GM19467 (cell line): ENCODE measurements around the gene TCP11.

Source experiments
- ATAC-seq: cut with Tn5 transposase; IDR thresholded peaks from one replicate; pipeline ENCODE4 v1.9.1; 2021; ENCODE audit warnings: mild to moderate bottlenecking, moderate library complexity; ENCODE audit not compliant: unreplicated experiment

Gene TCP11

DNA sequence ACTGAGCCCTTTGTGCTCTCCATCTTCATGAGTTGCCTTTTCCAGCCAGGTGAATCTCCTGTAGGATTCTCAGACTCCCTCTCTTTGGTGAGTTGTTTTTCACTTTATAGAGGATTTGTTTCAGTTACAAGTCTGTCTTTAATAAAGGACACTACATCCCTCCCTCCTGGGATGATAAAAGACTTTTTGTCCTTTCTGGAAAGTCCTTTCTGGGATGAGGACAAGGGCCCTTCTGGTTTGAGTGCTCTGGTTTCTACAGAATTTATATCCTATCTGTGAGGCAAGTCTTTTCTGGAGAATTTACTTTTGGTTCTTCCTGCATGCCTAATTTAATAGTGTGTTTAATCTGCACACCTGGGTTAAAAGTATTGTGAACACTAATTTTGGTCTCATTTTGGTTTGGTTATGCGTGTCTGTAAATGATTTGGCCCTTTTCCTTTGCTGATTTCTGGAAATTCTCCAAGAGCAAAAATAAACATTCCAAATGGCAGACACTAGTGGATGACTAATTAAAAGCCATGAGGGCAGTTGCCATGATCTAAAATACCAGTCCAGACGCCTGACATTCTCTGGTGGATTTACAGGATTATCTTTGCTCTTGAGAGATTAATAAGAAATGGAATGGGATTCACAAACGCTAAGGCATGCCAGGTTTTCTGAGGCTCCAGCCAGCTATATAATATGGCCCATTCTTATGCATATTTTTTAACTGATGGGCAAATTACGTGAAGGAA, 44.8 kb downstream of the TCP11 start:
- no peak for ATAC-seq

DNA sequence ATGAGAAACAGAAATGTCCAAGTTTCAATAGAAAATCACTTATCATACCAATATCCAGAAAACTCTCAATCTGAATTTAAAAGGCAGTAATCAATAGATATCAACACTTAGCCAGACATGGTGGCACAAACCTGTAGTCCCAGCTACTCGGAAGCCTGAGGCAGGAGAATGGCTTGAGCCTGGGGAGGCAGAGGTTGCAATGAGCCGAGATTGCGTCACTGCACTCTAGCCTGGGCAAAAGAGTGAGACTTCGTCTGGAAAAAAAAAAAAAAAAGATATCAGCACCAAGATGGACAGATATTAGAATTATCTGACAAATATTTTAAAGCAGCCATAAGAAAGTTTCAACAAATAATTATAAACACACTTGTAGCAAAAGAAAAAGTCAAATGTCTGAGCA, 47.0 kb downstream of the TCP11 start:
- ATAC-seq = no peak

DNA sequence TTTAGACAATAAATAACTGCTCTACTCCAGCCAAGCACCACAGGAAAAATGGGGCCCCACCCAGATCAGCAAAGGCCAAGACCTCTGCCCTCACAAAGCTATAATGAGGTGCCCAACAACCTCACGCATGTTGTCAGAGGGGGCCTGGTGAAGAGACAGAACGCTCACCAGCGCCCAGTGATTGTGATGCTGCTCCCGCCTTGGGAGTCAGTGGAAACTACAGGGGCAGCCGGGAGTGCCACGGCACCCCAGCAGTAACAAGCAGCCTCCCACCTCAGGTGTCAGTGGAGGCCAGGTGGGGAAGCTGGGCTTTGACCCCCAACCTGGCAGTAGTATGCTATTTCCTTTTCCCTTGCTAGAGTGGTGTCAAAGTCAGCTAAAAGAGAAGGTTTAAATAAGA, 47.4 kb downstream of the TCP11 start:
- ATAC-seq = no peak

DNA sequence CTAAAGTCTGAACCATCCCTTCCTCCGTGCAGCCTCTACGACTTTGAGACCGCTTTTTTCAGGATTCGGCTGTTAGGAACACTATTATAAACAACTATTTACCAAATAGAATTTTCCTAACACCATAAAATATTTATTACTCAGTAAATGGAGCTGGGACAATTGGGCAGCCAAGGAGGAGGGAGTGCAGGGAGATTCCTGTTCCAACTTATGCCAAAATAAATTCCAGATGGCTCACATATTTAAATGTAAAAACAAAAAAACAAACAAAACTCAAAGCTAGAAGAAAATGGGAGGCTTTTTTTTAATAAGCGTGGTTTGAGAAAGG, 48.1 kb downstream of the TCP11 start:
- ATAC-seq = no peak

DNA sequence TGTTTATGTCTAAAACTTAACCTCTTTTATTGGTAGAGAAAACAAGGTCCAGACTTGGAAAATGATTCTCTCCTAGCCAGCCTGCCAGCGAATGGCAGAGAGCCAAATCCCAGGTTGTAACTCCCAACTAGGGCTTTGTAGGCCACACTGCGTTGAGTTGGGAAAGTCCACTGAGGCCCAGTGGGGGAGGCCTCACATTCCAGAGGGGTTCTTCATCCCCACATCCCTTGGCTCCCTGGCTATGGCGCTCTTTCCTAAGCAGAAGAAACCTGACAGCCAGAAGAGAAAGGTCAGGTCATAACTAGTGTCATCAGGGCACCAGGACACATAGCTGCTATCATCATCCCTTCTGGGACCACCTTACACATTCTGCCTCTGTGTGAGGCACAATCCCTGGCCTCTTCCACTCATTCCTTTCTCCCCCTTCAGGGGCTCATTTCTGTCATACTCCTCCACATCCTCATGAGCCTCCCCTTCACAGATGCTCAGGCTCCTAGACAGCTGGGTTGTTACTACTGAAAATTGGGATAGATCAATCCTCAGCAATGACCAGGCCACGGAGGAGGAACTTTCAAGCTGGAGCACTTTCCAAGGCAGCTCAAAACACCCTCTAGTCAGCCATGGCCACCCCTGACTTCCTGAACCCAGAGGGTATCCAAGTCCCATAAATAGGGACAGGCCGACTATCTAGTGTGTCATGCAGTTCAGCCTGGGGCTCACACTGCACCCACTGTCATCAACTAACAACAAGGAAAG, 48.6 kb downstream of the TCP11 start:
- ATAC-seq = no peak

DNA sequence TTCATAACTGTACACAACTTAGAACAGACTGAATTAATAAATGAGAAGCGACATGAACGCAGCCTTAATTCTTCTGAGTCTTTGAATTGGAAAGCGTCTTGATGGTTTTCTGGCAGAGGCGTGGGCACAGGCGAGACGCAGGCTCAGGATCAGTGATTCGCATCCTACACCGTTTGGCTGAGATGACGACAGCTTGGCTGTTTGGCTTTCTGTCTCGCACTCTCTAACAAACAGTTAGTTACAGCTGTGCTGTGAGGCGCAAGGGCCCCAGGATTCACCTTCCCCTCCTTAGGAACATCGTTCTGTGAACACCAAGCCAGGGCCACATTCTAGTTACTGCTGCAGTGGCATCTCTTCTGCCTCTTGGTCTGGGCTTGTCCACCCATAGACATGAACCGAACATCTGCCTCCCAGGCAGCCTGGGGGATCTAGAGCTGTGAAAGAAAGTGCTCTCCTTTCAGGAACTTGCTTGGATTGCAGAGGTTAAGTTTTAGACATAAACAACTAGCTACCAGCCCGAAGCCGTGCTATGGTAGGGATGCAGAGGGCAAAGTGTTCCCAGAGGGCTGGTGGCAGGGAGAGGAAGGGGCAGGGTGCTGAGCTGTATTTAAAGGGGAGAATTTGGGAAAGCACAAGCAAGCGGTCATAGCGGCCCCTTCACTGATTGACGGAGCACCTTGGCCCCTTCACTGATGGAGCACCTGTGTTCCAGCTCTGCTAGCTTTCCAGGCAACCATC, 49.6 kb downstream of the TCP11 start:
- ATAC-seq = no peak

DNA sequence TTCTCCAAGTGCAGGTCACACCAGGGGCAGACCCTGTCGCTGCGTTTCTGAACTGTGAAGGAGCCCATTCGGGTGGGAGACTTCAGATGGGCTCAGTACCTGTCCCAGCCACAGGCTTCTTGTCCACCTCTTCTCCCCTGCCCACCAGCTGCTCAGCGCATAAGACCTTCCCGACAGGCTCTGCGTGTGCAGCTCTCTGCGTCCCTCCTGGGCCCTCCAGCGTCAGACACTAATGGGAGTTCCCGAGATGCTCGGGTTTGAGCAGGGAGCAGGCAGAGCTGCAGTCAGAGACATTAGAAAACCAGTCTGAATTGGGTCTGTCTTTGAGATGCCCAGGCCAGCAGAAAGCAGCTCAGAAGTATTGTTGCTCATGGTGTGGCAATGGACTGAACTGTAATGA, 50.4 kb downstream of the TCP11 start:
- ATAC-seq = no peak

DNA sequence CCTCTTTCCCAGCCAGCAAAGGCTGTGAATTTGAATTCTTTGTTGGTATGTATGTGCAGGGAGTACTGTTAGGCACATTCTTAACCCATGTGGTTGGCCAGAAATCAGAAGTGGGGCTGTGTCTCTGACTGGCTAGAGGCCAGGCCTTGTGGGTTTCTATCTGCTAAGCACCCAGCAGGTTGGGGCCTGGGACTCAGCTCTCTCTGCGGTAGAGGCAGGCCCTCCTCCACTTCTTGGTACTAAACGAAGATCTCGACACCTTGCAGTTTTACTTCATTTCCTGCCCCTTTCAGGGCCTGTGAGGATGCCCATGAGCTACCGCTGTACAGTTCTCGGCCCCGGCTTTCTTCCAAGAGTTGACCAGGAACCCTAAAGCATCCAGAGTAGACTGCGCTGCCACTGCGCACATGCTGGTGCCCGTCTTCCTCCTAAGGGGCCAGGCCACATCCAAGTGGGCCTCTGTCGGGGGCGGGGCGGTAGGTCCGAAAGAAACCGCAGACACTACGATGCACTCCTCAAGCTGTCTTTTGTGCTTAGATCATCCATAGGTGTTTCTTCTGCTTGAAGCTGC, 51.1 kb downstream of the TCP11 start:
- no peak for ATAC-seq

DNA sequence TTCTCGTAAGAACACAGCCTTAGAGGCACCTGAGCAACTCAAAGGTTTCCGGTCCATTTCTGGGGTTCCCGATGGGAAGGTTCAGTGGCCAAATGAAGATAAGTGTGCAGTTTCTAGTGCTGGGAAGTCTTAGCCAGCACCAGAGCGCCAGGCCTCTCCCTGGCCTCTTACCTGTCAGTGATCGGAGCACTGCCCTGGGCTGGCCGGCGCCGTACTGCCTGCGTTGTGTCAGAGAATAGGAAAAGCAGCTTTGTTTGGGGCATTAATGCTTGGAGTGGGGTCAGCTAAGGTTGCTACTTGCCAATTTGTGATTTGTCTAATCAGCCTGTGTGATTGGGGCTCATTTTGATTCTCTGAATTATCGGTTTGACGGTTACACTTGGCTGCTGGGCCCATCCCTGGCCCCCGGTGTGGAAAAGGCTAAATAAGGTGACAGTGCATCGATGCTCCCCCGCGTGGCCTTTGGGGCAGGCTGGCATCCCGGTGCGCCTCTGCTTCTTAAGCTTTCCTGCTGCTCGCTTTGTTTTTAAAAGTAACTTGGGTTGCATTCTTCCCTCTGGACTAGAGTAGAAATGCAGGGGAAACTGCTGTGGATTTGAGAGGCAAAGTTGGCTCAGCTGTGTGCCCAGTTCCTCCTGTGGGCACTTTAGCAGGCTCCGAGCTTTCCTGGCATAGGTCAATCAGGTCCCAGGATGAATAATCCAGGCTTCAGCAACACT, 51.8 kb downstream of the TCP11 start:
- no peak for ATAC-seq

DNA sequence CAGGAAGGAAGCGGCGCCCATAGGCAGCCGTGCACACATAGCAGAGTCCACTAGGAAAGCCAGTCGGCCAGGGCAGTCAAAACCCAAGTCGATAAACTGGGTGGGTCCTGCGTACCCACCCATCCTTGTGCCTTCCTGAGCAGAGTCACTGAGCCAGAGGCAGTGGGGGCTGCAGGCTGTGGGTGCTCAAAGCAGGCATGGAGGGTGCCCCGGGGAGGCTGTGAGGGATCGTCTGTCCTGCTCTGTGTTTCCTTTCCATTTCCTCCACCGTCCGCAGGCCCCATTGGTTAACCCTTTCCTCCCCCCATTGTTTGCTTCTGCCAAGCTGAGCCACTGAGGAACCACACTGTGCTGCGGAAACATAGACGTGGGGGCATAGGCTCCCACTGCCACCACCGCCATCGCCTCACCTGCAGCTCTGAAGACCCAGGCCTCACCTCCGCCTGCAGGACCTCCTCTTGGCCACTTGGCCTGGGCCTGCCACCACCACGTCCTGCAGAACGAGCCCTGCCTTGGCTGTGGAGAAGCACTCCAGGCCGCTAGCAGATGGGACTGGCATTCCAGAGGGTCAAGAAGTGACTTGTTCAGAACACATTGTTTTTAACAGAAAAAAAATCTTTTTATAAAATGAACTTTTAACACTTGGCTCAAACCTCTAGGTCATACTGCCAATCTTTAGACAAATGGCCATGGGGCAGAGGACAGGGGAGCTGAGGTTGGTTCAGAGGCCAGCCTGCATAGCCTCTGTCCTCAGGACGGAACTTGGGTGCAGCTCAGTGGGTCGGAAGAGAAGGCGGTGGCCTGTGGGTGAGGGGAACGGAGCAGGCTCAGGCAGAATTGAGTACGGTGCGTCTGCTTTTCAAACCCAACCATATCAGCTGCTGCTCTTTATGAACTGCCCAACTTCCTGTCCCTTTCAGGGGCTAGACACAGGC, 52.6 kb downstream of the TCP11 start:
- no peak for ATAC-seq

DNA sequence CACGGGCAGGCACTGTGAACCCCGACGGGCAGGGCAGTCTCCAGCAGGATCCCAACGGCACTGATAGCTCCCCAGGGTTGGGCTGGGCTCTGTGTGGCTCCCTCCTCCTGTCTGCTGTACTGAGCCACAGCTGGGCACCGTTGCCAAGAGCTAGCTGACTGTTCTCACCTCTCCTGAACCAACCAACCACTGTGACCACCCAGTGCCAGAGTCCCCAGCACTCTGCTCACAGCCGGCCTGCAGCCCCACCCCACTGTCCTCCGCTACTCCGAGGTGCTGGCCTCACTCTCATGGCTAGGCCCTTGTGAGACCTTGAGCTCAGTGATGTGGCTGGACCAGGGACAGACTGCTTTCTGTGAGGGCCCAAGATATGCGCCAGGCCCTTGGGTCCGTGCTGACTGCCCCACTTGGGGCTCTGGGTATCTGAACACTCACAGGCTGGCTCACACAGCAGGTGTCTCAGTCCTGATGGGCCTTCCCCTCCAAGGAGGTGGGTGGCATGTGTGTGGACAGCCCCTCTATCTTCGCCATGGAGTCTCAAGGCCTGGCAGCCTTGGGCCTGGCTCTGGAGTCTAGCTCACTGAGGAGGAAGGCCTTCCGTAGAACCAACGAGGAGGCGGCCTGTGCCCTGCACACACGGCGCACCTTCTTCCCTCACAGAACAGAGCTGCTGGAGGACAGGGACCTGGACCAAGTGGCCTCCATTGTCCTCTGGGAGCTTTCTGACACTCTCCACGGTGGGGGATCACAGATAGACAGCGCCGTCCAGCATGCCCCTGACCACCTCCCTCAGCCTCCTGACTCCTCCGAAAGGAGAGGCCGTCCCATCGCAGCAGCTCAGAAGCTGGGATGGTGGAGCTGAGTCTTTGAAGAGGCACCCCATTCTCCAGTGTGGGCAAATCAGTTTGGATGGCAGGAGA, 53.5 kb downstream of the TCP11 start:
- ATAC-seq = no peak

DNA sequence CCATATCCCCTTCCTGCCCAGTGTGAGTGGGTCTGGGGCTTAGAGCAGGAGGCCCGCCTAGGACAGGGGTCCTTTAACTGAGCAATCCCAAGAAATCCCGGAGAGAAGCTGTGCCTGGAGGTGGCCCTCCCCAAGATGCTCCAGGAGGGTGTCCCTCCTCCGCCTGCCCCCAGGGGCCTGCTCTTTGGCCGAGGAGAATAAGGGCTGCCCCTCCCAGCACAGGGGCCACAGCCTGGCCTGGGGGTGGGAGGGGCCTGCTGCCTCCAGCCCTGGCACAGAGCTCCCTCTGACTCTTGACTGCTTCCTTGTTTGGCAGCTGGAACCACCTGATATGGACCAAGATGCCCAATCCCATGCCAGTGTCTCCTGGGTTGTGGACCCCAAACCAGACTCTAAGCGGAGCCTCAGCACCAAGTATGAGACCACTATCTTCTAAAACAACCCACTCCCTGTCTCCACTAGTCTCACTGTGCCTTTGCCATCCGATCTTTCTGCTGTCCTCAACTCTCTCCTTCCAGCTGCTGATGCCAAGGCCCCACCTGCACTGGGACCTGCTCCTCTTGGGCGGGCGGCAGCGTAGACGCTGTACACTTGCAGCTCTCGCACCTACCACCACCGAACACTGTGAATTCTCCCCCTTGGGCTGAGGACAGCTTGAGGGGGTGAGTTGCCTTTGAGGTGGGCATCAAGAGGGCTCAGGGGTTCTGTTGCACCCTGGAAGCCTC, 54.3 kb downstream of the TCP11 start:
- no peak for ATAC-seq

DNA sequence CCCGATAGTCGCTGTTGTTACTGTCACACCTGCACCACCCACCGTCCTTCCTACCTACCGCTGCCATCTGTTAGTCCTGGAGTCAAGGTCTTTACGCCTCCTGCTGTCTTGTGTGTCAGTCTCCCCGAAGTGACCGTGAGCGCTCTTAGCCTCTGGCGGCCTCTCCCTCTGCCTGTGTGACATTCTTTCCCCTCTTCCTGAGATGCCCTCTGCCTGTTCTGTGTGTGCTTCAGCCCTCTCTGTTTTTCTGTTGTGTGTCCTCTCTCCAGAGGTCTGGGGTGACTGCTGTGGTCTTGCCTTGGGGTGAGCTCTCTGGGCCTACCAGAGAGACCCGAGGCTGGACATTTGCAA, 54.9 kb downstream of the TCP11 start:
- no peak for ATAC-seq

DNA sequence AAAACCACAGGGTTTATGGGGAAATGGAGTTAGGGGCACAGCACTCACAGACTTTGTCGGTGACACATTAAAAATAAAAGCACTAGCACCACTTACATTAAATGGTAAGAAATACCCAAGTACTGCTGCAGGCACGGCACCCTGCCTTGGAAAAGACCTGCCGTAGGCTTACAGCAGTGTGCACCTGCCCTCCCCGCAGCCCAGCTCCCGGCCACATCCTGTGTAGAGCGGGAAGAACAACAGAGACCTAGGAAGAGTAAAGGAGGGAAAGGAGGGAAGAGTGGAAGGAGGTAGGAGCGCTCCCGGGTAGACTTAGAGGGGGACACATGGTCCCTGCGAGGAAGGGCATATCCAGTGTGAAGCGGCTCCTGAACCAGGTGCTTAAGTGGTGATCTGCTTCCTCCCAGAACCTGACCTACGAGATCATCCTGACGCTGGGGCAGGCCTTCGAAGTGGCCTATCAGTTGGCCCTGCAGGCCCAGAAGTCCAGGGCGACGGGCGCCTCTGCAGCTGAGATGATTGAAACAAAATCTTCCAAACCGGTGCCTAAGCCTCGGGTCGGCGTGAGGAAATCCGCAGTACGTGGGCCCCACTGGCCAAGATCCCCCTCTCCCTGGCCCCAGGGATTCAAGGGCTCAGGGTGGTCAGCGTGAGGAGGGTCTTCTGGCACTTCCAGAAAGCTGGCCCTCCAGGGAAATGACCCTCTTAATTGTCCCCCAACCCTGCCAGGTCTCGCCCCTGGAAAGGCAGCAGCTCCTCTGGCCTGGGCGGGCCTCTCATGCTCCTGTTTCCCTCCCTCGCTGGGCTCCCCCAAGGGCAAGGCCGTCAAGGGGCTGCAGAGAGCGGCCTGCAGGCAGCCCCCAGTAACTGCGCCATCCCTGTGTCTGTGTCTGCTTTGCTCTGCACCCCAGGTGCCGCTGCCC, 55.5 kb downstream of the TCP11 start:
- ATAC-seq = no peak

DNA sequence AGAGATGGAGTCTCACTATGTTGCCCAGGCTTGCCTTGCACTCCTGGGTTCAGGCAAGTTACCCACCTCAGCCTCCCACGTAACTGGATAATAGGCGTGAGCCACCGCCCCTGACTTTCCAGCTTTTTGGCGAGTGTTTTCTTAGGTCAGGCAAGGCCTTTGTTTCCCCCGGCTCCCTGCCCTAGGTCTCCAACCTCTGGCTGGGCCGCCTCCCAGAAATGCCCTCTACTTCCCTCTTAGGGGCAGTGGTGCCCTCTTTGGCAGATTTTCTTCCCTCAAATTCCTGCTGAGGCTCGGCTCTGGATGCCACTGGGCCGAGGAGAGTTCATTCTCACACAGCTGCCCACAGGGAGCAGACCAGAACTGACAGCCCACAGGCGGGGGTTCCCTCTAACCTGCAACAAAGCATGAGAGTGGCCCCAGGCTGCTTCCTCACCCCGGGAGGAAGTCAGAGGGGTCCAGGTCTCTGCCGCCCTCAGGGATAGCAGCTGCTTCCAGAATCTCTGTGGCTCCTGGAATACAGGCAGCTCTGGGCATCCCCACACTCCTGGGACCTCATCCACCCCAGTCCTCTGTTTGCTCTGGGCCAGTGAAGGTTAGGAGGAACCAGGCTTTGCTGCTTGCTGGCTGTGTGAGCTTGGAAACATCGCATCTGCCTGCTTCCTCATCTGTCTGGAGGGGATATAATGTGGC, 56.5 kb downstream of the TCP11 start:
- ATAC-seq = no peak

DNA sequence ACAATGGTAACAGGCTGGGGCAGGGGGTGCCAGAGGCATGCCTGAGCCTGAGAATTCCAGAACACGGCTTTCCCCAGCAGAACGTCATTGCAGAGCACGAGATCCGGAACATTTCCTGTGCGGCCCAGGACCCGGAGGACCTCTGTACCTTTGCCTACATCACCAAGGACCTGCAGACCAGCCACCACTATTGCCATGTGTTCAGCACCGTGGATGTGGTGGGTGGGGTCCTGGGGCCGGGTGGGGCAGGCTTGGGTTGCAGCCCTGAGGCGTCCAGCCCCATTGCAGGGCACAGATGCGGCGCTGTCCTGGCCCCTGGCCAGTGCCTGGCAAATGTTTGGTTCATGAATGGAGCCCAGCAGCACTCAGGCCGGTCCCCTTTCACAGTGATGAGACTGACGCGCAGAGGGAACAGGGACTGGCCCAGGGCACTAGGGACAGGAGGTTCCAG, 57.1 kb downstream of the TCP11 start:
- ATAC-seq = no peak

DNA sequence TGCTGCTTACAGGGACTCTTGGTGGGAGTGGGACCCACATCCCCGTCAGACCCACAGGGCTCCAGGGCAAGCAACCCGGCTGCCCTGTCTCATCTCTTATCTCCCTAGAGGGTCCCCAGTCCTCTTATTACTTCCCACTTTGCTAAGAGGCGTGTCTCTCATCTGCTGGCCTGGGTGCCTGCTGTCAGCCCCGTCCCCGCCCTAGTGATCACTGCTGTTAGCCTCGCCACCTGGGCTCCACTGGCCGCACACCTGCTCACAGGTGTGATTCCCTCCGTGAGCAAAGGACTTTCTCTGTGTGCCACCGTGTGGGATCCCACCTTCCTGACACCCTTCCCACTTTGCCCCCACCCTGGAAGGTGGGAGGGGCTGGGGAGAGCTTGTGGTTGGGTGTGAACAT, 57.6 kb downstream of the TCP11 start:
- ATAC-seq = no peak
